AML-193 (cell line): ENCODE measurements around the gene TNFRSF8.
"Not testable (repeated sequence)": the region's sequence is repeated elsewhere in the genome, so short reads cannot be mapped to it uniquely, and the experiment has no call there.

ENCODE experiments used
- DNase-seq, 2 experiments: peaks; one replicate each; lab custom pipeline; 2025; lab: John Stamatoyannopoulos, UW

Gene TNFRSF8

GRCh38 chr1:12063141-12064072, at the start of gene TNFRSF8:
TNFRSF8 (plus strand) TSS chr1:12063303; CDS start chr1:12063599, 296 bp downstream.
- no peak for DNase-seq

DNA sequence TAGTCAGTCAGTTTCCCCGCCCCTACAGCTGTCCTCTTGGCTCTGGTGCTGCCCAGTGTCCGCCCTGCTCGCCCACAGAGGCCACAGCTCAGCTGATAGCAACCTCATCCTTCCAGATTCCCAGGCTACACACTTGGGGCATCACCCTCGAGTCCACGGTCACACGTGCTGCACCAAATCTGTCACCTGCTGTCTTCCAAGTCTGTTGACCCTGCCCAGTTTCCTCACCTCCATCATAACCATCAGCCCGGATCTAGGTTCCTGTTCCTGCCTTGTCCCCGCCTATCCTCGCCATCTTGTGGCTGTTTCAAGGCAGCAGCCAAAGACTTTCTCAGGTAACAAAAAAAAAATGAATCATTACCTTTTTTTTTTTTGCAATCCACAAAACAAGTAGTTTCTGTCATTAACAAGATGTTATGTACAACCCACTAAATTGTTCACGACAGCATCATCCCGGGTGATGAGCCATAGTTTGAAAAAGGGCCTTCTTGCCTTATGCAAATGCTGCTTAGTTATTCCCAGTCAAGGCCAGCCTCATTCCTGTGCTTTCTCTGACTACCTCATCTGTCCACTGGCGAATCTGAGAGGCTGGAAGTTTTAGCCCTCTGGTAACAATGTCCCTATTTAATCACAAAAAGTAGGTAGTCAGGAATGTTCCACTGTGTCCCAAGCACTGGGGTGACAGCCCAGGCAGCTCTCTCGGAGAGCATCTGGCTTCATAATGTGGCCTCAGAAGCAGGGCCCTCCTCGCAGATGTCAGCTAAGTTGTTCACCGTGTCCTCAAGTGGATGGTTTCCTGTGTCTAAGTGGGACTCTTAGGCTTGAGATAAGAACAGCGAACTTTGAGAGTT, 48.7 kb upstream of the TNFRSF8 start:
- DNase-seq: no peak

GRCh38 chr1:12015001-12015491, 48.1 kb upstream of the TNFRSF8 start:
- DNase-seq: no peak

DNA sequence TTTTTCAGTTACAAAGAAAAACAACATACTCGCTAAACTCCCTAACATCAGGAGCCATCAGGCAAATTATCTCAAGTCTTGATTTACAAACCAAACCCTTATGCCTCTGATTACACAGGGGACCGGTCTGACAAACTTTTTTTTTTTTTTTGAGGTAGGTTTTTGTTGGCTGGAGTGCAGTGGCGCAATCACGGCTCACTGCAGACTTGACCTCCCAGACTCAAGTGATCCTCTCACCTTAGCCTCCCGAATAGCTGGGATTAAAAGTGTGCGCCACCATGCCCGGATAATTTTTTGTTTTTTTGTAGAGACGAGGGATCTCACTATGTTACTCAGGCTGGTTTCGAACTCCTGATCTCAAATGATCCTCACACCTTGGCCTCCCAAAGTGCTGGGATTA, 47.6 kb upstream of the TNFRSF8 start:
- DNase-seq: no peak

DNA sequence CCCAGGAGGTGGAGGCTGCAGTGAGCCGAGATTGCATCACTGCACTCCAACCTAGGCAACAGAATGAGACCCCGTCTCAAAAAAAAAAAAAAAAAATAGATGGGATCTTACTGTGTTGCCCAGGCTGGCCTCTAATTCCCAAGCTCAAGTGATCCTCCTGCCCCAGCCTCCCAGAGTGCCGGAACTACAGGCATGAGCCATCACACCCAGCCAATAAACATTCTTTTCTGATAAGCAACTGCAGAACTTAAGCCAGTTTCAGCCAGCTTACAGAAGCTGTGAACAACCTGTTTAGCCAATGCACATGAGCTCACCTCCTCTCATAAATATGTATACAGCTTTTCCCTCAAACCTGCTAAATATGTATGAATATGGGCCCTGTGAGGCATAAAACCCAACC, 46.9 kb upstream of the TNFRSF8 start:
- DNase-seq: no peak

GRCh38 chr1:12019858-12020509, 43.1 kb upstream of the TNFRSF8 start:
- peak; percentile 63 to 69 for DNase-seq

DNA sequence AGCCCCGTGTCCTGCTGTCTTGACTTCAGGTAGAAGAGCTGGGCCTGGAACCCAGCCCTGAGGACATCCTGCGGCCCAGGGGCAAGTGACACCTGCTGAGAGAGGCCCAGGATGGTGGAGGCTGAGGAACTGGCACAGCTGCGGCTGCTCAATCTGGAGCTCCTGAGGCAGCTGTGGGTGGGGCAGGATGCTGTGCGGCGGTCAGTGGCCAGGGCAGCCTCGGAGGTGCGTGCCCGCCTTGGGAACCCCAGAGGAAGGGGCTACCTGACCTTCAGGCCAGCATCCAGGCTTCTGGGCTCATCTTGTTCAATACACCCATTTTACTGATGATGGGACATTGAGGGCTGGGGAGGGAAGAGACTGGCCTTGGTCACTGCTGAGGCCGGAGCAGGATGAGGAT, 41.5 kb upstream of the TNFRSF8 start:
- no peak for DNase-seq

- DNase-seq: no peak
Observed at GRCh38 chr1:12022036-12022435, 41.1 kb upstream of the TNFRSF8 start.

GRCh38 chr1:12026586-12026985, 36.5 kb upstream of the TNFRSF8 start:
- no peak for DNase-seq

GRCh38 chr1:12028248-12028647, 34.9 kb upstream of the TNFRSF8 start:
- no peak for DNase-seq

- DNase-seq: no peak
Observed at GRCh38 chr1:12028957-12029511, 34.1 kb upstream of the TNFRSF8 start.

DNA sequence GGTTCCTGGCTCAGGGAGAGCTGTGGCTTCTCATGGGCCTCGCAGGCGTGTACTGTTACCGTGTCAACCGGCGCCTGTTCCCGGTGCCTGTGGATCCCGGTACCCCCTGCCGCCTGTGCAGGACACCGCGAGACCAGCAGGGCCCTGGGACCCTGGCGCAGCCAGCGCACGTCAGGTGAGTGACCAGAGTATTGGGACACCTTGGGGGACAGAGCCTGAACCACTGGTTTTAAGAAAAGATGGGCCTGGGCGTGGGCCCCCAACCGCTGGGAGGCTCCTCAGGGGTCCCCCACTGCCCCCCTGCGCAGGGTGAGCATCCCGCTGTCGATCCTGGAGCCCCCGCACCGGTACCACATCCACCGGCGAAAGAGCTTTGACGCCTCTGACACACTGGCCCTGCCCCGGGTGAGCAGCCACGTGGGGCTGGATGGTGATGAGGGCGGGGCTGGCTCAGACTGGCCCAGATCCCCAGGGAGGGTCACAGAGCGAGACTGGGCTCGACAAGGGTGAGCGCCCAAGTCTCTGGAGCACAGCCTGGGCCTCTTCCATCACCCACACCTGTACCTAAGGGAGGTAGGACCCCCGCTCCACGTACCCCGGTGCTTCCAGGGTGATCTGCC, 33.3 kb upstream of the TNFRSF8 start:
- no peak for DNase-seq

GRCh38 chr1:12031039-12031980, 31.8 kb upstream of the TNFRSF8 start:
- DNase-seq: peak; percentile 5 to 34

DNA sequence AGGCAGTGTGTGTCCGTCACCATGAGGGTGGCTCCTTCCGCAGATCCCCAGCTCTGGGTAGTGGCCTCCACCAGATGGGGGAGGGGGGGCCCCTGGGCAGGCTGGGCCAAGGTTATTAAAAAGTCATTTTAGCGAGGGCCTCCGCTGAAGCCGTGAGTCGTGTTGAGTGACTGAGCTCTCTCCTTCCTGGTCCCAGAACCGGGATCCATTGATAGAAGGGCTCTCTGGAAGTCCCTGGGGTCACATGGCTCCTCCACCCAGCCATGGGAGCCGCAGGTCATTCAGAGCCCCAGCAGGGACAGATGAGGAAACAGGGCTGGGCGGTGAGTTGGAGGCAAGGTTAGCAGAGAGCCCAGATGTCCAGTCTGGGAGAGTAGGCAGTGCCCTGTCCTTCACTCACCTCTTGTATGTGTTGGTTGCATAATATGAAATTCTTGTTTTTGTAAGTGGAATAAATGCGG, 30.9 kb upstream of the TNFRSF8 start:
- DNase-seq: no peak

DNA sequence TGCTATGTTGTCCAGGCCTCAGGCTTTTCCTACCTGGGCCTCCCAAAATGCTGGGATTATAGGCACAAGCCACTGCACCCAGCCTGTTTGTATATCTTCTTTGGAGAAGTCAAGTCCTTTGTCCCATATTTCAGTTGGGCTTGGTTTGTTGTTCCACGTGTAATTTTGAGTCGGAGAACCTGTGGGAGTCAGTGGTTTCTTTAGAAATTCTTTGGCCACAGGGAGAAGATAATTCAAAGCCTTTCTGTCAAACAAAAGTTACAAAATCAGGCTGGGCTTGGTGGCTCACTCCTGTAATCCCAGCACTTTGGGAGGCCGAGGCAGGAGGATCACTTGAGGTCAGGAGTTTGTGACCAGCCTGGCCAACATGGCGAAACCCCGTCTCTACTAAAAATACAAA, 29.7 kb upstream of the TNFRSF8 start:
- not testable (repeated sequence) for DNase-seq

GRCh38 chr1:12034381-12034801, 28.7 kb upstream of the TNFRSF8 start:
- DNase-seq: no peak

DNA sequence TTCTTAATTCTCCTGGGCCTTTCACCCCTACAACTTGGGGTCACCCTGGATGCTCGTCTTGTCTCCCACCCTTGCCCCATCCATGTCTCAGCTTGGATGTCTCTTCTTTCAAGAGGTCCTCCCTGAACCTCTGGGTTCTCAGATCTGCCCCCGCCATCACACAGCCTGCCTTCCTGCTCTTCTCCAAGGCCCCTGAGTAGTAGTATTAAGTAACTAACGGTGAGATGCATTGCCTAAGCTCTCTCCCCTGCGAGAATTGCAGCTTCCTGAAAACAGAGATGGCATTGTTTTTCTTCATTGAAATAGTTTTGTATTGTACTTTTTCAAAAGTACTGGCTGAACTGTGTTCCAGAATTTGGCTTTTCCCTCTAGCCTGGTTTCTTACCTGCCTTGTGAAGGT, 27.8 kb upstream of the TNFRSF8 start:
- DNase-seq: peak; percentile 58 to 71

DNA sequence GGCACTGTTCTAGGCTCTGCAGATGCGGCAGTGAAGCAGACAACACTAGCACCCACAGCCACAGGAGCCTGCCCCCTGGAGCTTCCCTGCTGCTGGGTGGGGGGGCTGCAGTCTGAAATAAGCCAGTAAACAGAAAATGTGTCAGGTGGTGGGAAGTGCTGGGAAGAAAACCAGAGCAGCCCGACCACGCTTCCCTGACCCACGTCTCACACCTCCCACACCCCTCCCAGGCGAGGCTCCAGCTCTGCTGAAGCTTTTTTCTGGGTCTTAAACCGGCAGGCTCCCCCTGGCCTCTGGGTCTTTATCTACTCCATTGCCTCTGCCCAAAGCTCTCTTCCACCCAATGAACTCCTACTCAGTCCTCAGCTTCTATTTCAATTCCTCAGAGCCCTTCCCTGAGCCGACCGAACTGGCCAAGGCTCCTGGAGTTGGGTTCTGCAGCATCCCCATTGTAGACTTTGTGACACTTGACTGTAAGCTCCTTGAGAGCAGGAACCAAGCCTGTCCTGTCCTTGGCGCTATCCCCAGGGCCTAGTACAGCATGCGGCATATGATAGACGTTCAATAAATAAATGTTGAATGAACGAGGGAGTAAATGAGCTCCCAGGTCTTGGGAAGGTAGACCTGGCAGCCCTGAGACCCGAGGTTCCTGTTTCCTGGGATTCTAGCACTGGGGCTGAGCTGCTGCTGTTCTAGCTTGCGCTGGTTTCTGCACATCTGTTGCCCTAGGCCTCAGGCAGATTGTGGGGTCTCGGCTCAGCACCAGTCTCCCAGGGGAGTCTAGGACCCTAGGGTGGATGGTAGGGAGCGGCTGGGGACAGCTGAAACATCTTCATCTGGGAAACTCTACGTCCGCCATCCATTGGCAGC, 25.4 kb upstream of the TNFRSF8 start:
- DNase-seq: no peak
